Measurements from ENCODE around the gene HECW1.
"Not testable (repeated sequence)": the region's sequence is repeated elsewhere in the genome, so short reads cannot be mapped to it uniquely, and the experiment has no call there.

Gene HECW1

DNA sequence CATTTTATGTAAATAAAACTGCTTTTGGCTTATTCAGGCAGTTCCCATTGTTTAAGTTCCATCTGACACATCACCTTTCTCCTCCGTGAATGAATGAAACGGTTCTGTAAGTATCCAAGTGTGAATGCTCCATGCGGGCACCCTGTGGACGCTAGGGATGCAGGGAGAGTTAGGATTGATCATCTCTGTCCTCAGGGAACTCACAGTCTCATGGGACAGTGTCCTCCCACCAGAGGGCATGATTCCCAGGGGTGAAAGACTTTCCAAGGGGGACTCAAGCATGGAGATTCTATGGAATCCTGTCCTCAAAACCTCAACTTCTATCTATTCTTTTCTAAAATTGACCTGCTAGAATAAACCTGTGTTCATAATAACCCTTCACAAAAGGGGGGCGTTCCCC is 98.8 kb downstream of the HECW1 start:
- DNase-seq = no peak

DNA sequence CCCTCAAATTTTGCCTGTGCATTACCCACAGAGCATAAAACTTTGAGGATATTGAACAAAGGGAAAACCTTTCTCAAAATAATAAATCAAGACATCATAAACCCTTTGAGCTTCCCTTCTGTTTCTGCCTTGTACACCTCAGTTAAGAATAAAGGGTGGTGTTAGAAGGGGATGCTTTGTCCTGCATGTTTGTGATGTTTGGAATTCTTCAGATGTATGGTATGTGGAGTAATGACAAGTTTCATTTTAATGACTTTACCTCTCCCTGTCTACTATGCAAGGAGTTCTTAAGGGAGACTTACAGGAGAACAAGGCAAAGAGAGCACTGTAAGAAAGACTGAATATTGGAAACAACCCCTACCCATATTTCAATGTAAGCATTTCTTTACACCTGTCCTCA is 99.2 kb downstream of the HECW1 start:
- no peak for DNase-seq

DNA sequence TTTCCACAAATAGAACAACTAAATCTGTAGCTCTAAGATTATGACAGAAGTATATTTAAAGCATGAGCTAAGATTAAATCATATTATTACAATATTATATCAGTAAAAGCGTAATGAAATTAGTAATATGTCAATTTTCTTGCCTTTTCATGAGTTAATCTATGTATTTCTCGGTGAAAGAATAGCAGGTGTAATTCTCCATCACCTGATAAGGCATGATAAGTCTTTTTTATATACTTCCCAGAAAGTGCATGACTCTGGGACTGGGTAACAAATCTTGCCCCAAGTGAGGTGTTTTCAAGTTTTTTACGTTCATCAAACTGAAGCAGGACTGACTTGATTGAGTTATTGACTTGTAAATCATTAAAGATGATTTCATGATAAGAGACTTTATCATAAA is 100.5 kb downstream of the HECW1 start:
- DNase-seq = no peak

- DNase-seq = no peak
Measured at GRCh38 chr7:43215061-43215460, 102.6 kb downstream of the HECW1 start.

GRCh38 chr7:43217055-43217454 is 104.6 kb downstream of the HECW1 start:
- no peak for DNase-seq

DNA sequence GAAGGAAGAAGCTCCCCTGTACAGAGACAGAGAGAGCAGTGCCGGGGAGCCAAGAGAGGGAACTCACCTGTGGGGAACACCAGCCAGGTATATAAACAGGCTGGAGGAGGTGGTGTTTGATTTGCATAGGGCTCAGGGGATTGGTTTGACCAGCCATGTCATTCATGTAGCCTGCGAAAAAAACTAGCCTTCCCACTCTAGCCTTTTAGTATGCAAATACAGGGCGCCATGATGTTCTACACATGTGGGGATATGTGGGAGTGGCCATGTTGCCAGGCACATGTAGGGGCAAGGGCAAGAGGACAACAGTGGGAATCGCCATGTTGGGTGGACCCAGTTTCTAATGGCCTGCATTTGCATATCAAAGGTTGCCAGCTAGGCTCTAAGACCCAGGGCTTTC is 106.5 kb downstream of the HECW1 start:
- not testable (repeated sequence) for DNase-seq

DNA sequence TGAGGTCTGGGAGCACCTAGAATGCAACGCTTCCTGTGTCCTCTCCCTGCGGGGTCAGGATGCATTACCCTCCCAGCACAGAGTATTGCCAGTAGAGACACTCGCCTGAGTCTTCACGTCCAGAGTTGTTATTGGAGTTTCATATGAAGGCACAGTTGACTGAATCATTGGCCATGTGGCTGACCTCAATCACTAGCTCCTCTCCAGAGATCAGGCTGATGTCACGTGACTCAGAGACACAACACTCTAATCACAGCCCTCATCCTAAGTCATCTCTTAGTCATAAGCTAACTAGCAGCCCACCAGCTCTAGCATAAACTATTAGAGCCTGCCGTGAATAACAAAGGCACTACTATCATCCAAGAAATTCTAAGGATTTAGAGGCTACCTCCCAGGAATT is 107.8 kb downstream of the HECW1 start:
- no peak for DNase-seq

DNA sequence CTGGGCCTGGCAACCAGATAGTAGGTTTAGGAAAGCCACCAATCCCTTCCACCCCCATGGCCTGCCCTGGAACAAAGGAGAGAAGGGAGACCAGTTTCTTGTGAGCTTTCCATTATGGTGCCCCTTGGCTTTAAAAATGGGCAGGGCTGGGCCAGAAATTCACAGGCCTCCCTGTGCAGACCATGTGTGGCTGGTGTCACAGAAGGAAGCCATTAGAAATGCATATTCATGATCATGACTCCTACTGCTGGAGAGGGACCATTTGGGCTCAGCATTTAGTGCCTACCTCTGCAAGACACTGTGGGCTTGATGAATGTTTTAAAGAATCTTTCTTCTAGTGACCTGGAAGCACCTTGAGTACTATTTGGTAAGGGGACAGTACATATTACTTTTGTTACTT is 108.3 kb downstream of the HECW1 start:
- DNase-seq = no peak

GRCh38 chr7:43229801-43230200 is 117.4 kb downstream of the HECW1 start:
- no peak for DNase-seq

GRCh38 chr7:43232366-43232765 is 119.9 kb downstream of the HECW1 start:
- DNase-seq = no peak

GRCh38 chr7:43234073-43234472 is 121.6 kb downstream of the HECW1 start:
- no peak for DNase-seq

DNA sequence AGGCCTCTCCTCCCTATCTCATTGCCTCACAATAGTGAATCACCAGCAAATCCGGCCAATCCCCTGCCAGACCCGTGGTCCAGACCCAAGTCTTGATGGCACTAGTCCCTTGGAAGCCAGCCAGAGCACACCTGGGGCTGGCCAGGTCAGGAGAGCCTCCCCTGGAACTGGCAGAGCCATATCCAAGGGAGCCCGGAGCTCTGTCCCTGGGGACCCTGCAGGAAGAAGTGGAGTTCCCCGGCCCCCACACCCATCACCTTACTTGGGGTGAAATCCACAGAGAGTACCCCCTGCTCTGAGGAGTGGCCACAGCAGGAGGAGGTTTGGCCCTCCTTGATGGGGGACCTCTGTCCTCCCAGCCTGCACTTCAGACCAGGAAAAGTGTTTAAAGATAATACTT is 122.5 kb downstream of the HECW1 start:
- DNase-seq = no peak

- no peak for DNase-seq
Measured at GRCh38 chr7:43240565-43240964, 128.1 kb downstream of the HECW1 start.

DNA sequence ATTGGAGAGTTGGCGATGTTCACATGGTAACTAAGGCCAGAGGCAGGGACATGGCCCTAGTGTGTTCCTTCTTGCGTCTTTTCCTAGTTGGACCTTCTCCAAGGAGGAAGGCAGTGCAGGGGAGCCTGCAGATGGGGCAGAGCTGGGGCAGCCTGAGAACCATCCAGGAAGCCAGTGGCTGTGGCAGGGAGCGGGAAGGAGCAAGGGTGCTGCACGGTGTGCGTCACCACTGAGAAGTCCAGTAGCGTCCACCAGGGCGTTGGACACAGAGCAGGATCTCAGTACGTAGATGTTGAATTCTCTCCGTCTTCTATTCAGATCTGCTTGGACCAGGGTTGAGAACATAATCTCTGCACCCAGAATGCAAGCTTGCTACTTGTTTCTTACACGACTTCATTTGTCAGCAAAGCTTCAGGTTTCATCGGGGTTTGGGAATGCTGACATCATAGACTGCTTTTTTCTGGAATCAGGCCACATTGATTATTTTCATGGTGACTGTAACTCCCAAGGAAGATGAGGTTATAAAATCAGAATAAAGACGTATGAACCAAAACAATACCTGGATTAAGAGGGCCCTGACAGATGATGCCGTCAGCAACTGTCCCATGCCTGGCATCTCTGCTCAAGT is 130.3 kb downstream of the HECW1 start:
- no peak for DNase-seq

DNA sequence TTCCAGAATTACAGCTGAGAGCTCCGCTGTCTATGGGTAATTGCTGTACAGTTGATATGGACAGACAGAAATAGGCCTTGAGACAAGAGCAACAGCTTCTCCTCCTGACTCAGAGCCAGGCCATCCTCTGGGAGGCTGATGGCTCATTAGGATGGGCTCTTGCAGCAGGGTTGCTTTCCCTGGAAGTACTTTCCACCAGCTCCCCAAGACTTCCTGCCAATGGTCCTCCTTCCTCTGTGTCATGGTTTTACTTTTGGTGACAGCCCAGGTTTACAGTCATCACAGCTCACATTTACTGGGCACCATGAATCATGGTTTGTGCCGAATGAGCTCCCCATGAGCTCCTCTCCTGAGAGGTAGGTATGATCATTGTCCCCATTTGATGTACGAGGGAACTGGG is 131.8 kb downstream of the HECW1 start:
- no peak for DNase-seq

GRCh38 chr7:43244784-43245183 is 132.3 kb downstream of the HECW1 start:
- DNase-seq = no peak

- no peak for DNase-seq
Measured at GRCh38 chr7:43247757-43248156, 135.3 kb downstream of the HECW1 start.

DNA sequence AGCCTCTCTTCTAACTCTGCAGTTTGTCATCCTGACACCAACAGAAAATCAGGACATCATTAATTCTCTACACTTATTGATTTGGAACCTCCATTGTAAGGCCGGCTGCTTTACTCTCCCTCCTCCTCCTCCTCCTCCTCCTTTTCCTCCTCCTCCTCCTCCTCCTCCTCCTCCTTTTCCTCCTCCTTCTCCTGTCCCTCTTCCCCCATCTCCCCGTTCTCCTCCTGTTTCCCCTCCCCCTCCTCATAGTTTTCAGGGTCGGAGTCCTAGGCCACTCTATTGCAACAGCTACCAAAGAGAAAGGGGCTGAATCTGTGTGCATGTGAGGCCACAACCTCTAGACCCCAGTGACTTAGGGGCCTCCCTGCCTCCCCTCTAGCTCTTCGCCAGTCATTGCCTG is 136.1 kb downstream of the HECW1 start:
- no peak for DNase-seq

- DNase-seq = no peak
Measured at GRCh38 chr7:43248961-43249822, 136.7 kb downstream of the HECW1 start.

GRCh38 chr7:43249823-43250145 is 137.3 kb downstream of the HECW1 start:
- DNase-seq = no peak

DNA sequence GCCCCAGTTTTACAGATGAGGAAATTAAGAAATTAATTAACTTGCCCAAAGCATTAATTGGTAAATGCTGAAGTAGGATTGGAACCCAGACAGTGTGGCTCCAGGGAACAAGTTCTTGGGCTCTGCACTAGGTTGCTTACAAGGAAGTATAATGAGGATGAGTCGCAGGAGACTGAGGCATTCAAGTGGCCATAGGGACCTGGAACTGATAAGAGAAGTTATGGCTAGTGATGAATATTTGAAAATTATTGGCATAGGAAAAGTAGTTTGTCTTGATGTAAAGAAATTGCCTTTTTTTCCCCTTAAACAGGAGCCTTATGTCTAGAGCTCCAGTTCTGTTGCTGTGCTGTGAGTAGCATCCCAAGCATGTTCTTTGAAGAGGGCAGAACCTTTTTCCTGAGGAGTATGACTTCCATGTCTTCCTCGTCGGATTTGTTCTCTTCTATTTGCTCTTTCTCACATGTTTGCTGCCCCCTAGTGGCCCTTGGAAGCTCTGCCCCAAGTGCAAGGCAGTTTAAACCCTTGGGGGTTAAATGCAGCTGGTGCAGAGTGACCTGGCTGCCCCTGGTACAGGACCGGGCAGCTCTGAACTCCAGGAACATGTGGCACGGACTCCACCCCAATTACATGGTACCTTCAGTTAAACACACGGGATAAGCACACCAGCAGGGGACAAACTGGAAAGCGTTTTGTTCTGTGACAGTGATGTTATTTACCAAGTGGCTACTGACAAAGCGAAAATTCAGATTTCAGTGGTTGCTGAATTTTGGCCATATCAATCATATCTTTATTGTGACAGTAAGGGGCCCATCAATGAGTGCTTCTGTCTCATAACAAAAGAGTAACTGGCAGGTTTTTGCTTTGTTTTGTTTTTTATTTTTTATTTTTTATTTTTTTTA is 148.8 kb downstream of the HECW1 start:
- DNase-seq = peak; percentile 32

- no peak for DNase-seq
Measured at GRCh38 chr7:43265139-43265538, 152.7 kb downstream of the HECW1 start.

GRCh38 chr7:43273939-43274719 is 161.7 kb downstream of the HECW1 start:
- DNase-seq = no peak

Data from KG1 (cell line).